Ovary (tissue), 9 donors: ENCODE results near the gene IKZF3. TPM values are rescaled to one million over a fixed set of nuclear protein-coding genes. Genes with fewer than 3 reads are reported as not detected.

Source experiments
- DNase-seq, 5 donors: peaks; one replicate each; pipeline ENCODE4 v3.0.0-alpha.2; 2019 to 2020
- H3K27ac ChIP-seq, 2 donors: fragments of 200-600 bp; one replicate each; pipeline versions ENCODE4 v1.5.1 to v1.8.0; 2019 to 2022
- H3K27me3 ChIP-seq: fragments of 200-600 bp; one replicate; pipeline ENCODE4 v1.8.0; 2022
- H3K36me3 ChIP-seq: fragments of 200-600 bp; sonication (generic); one replicate; pipeline ENCODE4 v1.5.1; 2019
- H3K4me1 ChIP-seq: one replicate; pipeline ENCODE4 v1.8.1; 2013; ENCODE audit warnings: mild to moderate bottlenecking, moderate library complexity; ENCODE audit not compliant: insufficient read depth
- H3K4me3 ChIP-seq: fragments of 200-600 bp; sonication (generic); one replicate; pipeline ENCODE4 v1.5.1; 2017
- H3K9me3 ChIP-seq, 2 donors: fragments of 200-600 bp in 1 of 2; sonication (generic) in 1 of 2; one replicate each; pipeline versions ENCODE4 v1.5.1 to v1.8.1; 2013 to 2019; ENCODE audit warnings: mild to moderate bottlenecking in 1 of 2, moderate library complexity in 1 of 2
- EP300 ChIP-seq: sonication (generic); formaldehyde crosslinking; IDR thresholded peaks from one replicate; pipeline ENCODE4 v1.6.1; 2017; ENCODE audit warnings: antibody characterized with exemption
- POLR2A ChIP-seq: fragments of 450-650 bp; IDR thresholded peaks from one replicate; pipeline ENCODE4 v1.6.1; 2017; ENCODE audit warnings: antibody characterized with exemption, mild to moderate bottlenecking, moderate library complexity
- WGBS, 3 donors: extraction: QIAGEN DNeasy Blood & Tissue Kit in 1 of 3; methylation state at CpG; one replicate each; pipeline versions ENCODE4 v1.1.5 to v1.1.7; 2013 to 2017; 5-methylcytosine and 5-hydroxymethylcytosine counted together
- intact Hi-C, 4 donors: fragments of 100-400 bp; cut with DNase I; formaldehyde crosslinking; loops; one replicate each; pipeline versions ENCODE4 v1.11.0 to v1.15.1; 2022 to 2023
- polyA plus RNA-seq, 2 donors: library from polyadenylated mRNA; stranded (reverse); fragments of 200-250 nt in 1 of 2; fragments of 350-450 nt in 1 of 2; fragmentation: Illumina TruSeq in 1 of 2; extraction: RNeasy Lipid Tissue Mini Kit (QIAGEN cat#74804) in 1 of 2; gene quantifications; one replicate each; pipeline ENCODE4 v1.2.3, GENCODE V29; 2013 to 2014
- total RNA-seq, 7 donors: library from RNA; depleted of rRNA in 2 of 7; stranded (reverse); fragments of >200 nt in 2 of 7; fragmentation: NEBNext Ultra II Directional in 3 of 7; extraction: Animal tissue kit (Norgen Biotek cat#: 25700) in 3 of 7; gene quantifications; one replicate each; pipeline versions ENCODE4 v1.1.0 to v1.2.4, GENCODE V29; 2016 to 2023
- TF ChIP-seq, protein P1 (sequence below), 3 donors: fragments of 450-650 bp in 2 of 3; fragments of 200-600 bp in 1 of 3; IDR thresholded peaks; one replicate each; pipeline versions ENCODE4 v1.5.1 to v1.8.0; 2016 to 2022; ENCODE audit warnings: antibody characterized with exemption in 3 of 3, mild to moderate bottlenecking in 1 of 3
- donor health status: DM: no; HTN: no; CAD: no; lungs with moderate emphysema.
- donor health status: DM: no; HTN: no; CAD: no.
- donor health status: Bipolar disorder and iron deficiency.
- donor health status: DM: yes; HTN: yes; CAD: no.
- donor health status: DM: no; HTN: no; CAD: no.
- donor health status: DM: yes; HTN: yes; CAD: no.

The IKZF3 gene
- total and polyA plus RNA-seq, 9 donors: 0.16 to 2.6 (median 0.62) TPM

GRCh38 chr17:39774047-39774446, 90.1 kb downstream of the IKZF3 start:
- Histone ChIP-seq H3K9me3 (no peaks in the 10 kb centered on the region), H3K4me1 (no peaks in the 10 kb centered on the region), H3K27ac (no peak overlapping the region), H3K27me3 (no peaks in the 10 kb centered on the region), H3K4me3 (no peak overlapping the region), H3K36me3 (no peaks in the 10 kb centered on the region)
- 60 to 76% (median 73%) methylated on average over 4 of the region's 4 CpGs for WGBS, 3 donors
- intact Hi-C loops: no loop called here
- TF ChIP-seq POLR2A (no peak), EP300 (no peak)
- TF ChIP-seq, protein P1, sequence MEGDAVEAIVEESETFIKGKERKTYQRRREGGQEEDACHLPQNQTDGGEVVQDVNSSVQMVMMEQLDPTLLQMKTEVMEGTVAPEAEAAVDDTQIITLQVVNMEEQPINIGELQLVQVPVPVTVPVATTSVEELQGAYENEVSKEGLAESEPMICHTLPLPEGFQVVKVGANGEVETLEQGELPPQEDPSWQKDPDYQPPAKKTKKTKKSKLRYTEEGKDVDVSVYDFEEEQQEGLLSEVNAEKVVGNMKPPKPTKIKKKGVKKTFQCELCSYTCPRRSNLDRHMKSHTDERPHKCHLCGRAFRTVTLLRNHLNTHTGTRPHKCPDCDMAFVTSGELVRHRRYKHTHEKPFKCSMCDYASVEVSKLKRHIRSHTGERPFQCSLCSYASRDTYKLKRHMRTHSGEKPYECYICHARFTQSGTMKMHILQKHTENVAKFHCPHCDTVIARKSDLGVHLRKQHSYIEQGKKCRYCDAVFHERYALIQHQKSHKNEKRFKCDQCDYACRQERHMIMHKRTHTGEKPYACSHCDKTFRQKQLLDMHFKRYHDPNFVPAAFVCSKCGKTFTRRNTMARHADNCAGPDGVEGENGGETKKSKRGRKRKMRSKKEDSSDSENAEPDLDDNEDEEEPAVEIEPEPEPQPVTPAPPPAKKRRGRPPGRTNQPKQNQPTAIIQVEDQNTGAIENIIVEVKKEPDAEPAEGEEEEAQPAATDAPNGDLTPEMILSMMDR (IDR thresholded peaks at IDR 0.05): no peak
- DNase-seq: no peak

DNA sequence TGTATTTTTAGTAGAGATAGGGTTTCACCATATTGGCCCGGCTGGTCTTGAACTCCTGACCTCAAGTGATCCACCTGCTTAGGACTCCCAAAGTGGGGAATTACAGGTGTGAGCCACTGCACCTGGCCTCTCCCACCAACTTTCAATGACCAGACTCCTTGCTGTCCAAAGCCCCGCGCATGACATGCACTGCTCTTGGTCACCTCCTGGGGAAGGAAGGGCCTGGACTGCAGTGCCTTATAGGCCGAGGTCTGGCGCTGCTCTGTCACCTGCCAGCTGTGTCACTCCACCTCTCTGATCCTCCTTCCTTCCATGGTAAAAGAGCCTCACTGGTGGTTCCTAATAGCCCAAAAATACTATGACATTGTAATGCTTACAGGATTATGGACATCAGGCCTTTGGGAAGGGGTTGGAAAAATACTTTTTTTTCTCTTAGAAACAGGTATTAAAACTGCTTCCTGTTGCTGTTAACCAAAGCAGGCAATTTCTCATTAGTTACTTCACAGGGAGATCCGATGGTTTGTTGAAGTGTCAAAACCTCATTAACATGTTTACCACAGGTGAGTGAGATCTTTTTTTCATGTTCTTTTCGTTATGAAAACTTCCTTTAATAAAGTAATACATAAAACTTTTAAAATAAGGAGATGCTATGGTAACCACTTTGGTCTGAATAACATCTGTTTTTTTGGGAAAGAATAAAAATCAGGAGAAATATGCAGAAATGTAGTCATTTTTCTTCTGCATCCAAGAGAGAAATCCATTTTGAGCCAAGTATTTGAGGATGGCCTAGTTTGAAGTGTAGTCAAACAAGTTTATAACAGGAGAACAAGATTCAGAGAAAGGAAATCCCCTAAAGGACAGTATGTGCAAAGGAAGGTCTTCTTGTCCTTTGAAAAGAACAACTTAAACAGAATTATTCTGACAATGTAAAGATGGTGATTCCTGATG, 90.9 kb downstream of the IKZF3 start:
- 81 to 86% (median 81%) methylated on average over 7 of the region's 7 CpGs for WGBS, 3 donors
- H3K4me3 ChIP-seq: no peak overlapping the region
- H3K27ac ChIP-seq: no peak overlapping the region
- H3K27me3 ChIP-seq: no peaks in the 10 kb centered on the region
- intact Hi-C loops: no loop called here
- no peak for DNase-seq
- H3K36me3 ChIP-seq: no peaks in the 10 kb centered on the region
- no peaks in the 10 kb centered on the region for H3K4me1 ChIP-seq
- no peak for TF ChIP-seq POLR2A
- TF ChIP-seq EP300: no peak
- TF ChIP-seq, protein P1 (IDR thresholded peaks at IDR 0.05): no peak
- H3K9me3 ChIP-seq: no peaks in the 10 kb centered on the region

- H3K27me3 ChIP-seq: no peaks in the 10 kb centered on the region
- no peak overlapping the region for H3K27ac ChIP-seq
- no peaks in the 10 kb centered on the region for H3K4me1 ChIP-seq
- H3K36me3 ChIP-seq: no peaks in the 10 kb centered on the region
- H3K4me3 ChIP-seq: no peak overlapping the region
- no peak for DNase-seq
- no peaks in the 10 kb centered on the region for H3K9me3 ChIP-seq
- no peak for TF ChIP-seq POLR2A
- TF ChIP-seq, protein P1 (IDR thresholded peaks at IDR 0.05): no peak
- TF ChIP-seq EP300: no peak
- intact Hi-C loops: no loop called here
Observed at GRCh38 chr17:39772415-39772814, 91.7 kb downstream of the IKZF3 start.

DNA sequence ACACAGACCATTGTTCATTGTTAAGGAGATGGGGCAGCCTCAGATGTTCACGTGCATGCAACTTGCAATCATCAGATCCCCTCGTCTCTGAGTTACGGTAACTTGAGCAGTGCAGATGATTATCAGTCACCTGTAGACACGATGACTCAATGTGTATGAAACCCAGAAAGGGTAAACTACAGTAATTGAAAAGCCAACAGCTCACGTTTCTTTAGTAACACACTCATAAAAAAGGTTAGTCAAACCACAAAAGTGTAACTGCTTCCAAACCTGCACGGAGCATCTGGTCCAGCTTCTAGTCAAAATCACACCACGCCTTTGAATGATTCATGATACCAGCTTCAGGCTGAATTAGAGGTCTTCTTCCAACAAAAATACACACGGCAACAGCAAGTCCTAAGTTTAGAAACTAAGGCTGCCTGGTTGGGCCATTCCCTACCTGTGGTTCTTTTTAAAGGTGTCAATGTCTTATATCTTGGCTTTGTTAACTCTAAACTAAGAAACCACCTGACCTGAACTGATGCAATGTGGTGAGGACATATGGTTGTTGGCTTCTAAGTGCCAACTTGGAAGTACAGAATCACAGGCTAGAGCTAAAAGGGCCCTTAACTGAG, 94.0 kb downstream of the IKZF3 start:
- Histone ChIP-seq H3K4me1 (no peaks in the 10 kb centered on the region), H3K9me3 (no peaks in the 10 kb centered on the region), H3K4me3 (no peak overlapping the region), H3K36me3 (no peaks in the 10 kb centered on the region), H3K27ac (no peak overlapping the region), H3K27me3 (no peaks in the 10 kb centered on the region)
- 58 to 62% (median 62%) methylated on average over 8 of the region's 8 CpGs for WGBS, 3 donors
- DNase-seq: no peak
- TF ChIP-seq EP300 (no peak), POLR2A (no peak)
- TF ChIP-seq, protein P1 (IDR thresholded peaks at IDR 0.05): no peak
- intact Hi-C loops: no loop called here
